Right kidney (tissue), 1 donor: Measurements from ENCODE around the gene VAPB.

ENCODE experiments used
- DNase-seq: peaks from one replicate; pipeline ENCODE4 v3.0.0-alpha.2; 2016

VAPB gene

GRCh38 chr20:58461104-58461503 lies 72.1 kb downstream of the VAPB start:
- no peak for DNase-seq

- no peak for DNase-seq
Measured at GRCh38 chr20:58461899-58462298, 72.9 kb downstream of the VAPB start.

- DNase-seq: no peak
Measured at GRCh38 chr20:58463256-58463655, 74.2 kb downstream of the VAPB start.

GRCh38 chr20:58464838-58465237 lies 75.8 kb downstream of the VAPB start:
- no peak for DNase-seq

- no peak for DNase-seq
Measured at GRCh38 chr20:58466095-58466708, 77.2 kb downstream of the VAPB start.

- no peak for DNase-seq
Measured at GRCh38 chr20:58466729-58467571, 77.9 kb downstream of the VAPB start.

GRCh38 chr20:58467572-58468527 lies 78.8 kb downstream of the VAPB start:
- DNase-seq: no peak

- DNase-seq: no peak
Measured at GRCh38 chr20:58469616-58470015, 80.6 kb downstream of the VAPB start.

GRCh38 chr20:58470336-58471192 lies 81.5 kb downstream of the VAPB start:
- DNase-seq: no peak

- no peak for DNase-seq
Measured at GRCh38 chr20:58471193-58472164, 82.5 kb downstream of the VAPB start.

GRCh38 chr20:58472273-58473018 lies 83.4 kb downstream of the VAPB start:
- DNase-seq: no peak

- DNase-seq: no peak
Measured at GRCh38 chr20:58473453-58474425, 84.7 kb downstream of the VAPB start.

- no peak for DNase-seq
Measured at GRCh38 chr20:58475466-58475865, 86.4 kb downstream of the VAPB start.

GRCh38 chr20:58478141-58478805 lies 89.2 kb downstream of the VAPB start:
- DNase-seq: no peak

GRCh38 chr20:58479726-58480440 lies 90.9 kb downstream of the VAPB start:
- DNase-seq: no peak

- no peak for DNase-seq
Measured at GRCh38 chr20:58480551-58481336, 91.7 kb downstream of the VAPB start.
